A673 (cell line): ENCODE data around the gene STARD9. TPM values are rescaled to one million over a fixed set of nuclear protein-coding genes. Genes with fewer than 3 reads are reported as not detected.

Experiments
- BruUV-seq: library from RNA; stranded (reverse); fragments of 400-500 nt; replicated peaks from 2 replicates; lab custom pipeline; 2021; lab: Mats Ljungman, UMichigan
- CTCF ChIA-PET: fragments of 300-600 bp; sonication (Branson Sonifier 250); formaldehyde crosslinking; loops from one replicate; lab custom pipeline; 2022; ENCODE audit warnings: antibody characterized with exemption; lab: Charles Lee
- POLR2A ChIA-PET: fragments of 300-600 bp; sonication (Branson Sonifier 250); formaldehyde crosslinking; loops from one replicate; lab custom pipeline; 2022; ENCODE audit warnings: antibody characterized with exemption; ENCODE audit not compliant: low non-redundant PET; lab: Charles Lee
- DNase-seq: peaks from one replicate; pipeline ENCODE4 v3.0.0-alpha.2; 2015; ENCODE audit warnings: low spot score
- H3K27ac ChIP-seq: fragments of 200-600 bp; sonication (generic); 2 replicates; pipeline ENCODE4 v1.5.1; 2016; ENCODE audit warnings: mixed run types, low read depth, mild to moderate bottlenecking, mixed read lengths, antibody characterized with exemption, low read length; ENCODE audit not compliant: poor library complexity, severe bottlenecking
- H3K27me3 ChIP-seq: fragments of 200-600 bp; sonication (generic); replicated peaks from 2 replicates; pipeline ENCODE4 v1.6.1; 2017; ENCODE audit warnings: mixed run types, low read depth, mild to moderate bottlenecking, mixed read lengths, antibody characterized with exemption, low read length; ENCODE audit not compliant: insufficient read depth, poor library complexity
- H3K36me3 ChIP-seq: fragments of 200-600 bp; sonication (generic); 2 replicates; pipeline ENCODE4 v1.6.1; 2016; ENCODE audit warnings: mixed run types, mild to moderate bottlenecking, mixed read lengths, antibody characterized with exemption, low read length; ENCODE audit not compliant: insufficient read depth, poor library complexity, severe bottlenecking
- H3K4me1 ChIP-seq: fragments of 200-600 bp; sonication (generic); 2 replicates; pipeline ENCODE4 v1.6.1; 2017; ENCODE audit warnings: mixed run types, mild to moderate bottlenecking, mixed read lengths, antibody characterized with exemption, low read length; ENCODE audit not compliant: insufficient read depth, poor library complexity, severe bottlenecking
- H3K4me3 ChIP-seq: fragments of 200-600 bp; sonication (generic); 2 replicates; pipeline ENCODE4 v1.5.1; 2016; ENCODE audit warnings: low read depth, mixed run types, mild to moderate bottlenecking, mixed read lengths, low read length; ENCODE audit not compliant: poor library complexity, severe bottlenecking
- H3K9me3 ChIP-seq: fragments of 200-600 bp; sonication (generic); 2 replicates; pipeline ENCODE4 v1.6.1; 2016; ENCODE audit warnings: mixed run types, low read depth, mild to moderate bottlenecking, mixed read lengths, antibody characterized with exemption, low read length; ENCODE audit not compliant: poor library complexity, severe bottlenecking
- EZH2 ChIP-seq: fragments of 200-600 bp; sonication (generic); IDR thresholded peaks from 2 replicates; pipeline ENCODE4 v1.6.1; 2017; ENCODE audit warnings: borderline replicate concordance, low read depth, mild to moderate bottlenecking, mixed read lengths, antibody characterized with exemption, low read length; ENCODE audit not compliant: poor library complexity, severe bottlenecking
- intact Hi-C: fragments of 100-400 bp; cut with micrococcal nuclease; formaldehyde crosslinking; loops from one replicate; pipeline ENCODE4 v1.10.0; 2022; ENCODE audit not compliant: unreplicated experiment
- total RNA-seq: library from RNA; stranded (reverse); gene quantifications from 2 replicates; pipeline ENCODE4 v1.2.3, GENCODE V29; 2021
- TF ChIP-seq, protein P1 (sequence below): fragments of 300-800, 200-600 bp; sonication (generic); conservative IDR thresholded peaks from 2 replicates; pipeline ENCODE4 v1.5.1; 2017; ENCODE audit warnings: low read depth, mild to moderate bottlenecking, antibody characterized with exemption, low read length, moderate library complexity, mixed read lengths

STARD9 gene
- total RNA-seq, 1 experiment from 2014 or later = 12.0 TPM

DNA sequence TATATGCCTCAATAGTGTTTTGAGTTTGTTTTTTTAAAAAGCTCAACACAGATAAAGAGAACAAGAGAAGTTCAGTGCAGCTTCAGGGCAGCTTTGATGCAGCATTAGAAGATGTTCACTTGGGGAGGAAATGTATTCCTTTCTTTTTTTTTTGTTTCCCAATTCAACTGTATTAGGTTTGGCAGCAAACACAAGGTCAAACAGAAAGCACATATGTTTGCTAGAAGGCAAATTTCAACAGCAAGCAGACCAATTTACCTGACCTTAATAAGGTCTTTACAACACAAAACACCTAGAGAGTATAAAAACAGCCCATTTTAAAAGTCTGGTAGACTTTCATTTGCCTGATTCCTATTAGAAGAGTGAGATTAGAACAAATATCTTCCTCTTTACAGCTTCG is 168.8 kb downstream of the STARD9 start:
- Histone ChIP-seq H3K27ac (no peak overlapping the region), H3K4me3 (no peak overlapping the region), H3K27me3 (no peaks in the 10 kb centered on the region), H3K4me1 (no peaks in the 10 kb centered on the region), H3K9me3 (no peaks in the 10 kb centered on the region), H3K36me3 (peaks cover 6% of the 10 kb centered on the region)
- POLR2A ChIA-PET = no interaction called here
- TF ChIP-seq EZH2 = no peak
- TF ChIP-seq, protein P1, sequence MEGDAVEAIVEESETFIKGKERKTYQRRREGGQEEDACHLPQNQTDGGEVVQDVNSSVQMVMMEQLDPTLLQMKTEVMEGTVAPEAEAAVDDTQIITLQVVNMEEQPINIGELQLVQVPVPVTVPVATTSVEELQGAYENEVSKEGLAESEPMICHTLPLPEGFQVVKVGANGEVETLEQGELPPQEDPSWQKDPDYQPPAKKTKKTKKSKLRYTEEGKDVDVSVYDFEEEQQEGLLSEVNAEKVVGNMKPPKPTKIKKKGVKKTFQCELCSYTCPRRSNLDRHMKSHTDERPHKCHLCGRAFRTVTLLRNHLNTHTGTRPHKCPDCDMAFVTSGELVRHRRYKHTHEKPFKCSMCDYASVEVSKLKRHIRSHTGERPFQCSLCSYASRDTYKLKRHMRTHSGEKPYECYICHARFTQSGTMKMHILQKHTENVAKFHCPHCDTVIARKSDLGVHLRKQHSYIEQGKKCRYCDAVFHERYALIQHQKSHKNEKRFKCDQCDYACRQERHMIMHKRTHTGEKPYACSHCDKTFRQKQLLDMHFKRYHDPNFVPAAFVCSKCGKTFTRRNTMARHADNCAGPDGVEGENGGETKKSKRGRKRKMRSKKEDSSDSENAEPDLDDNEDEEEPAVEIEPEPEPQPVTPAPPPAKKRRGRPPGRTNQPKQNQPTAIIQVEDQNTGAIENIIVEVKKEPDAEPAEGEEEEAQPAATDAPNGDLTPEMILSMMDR = no peak
- CTCF ChIA-PET = no interaction called here
- no peak for DNase-seq
- BruUV-seq = no TSS peak
- intact Hi-C loops = no loop called here

DNA sequence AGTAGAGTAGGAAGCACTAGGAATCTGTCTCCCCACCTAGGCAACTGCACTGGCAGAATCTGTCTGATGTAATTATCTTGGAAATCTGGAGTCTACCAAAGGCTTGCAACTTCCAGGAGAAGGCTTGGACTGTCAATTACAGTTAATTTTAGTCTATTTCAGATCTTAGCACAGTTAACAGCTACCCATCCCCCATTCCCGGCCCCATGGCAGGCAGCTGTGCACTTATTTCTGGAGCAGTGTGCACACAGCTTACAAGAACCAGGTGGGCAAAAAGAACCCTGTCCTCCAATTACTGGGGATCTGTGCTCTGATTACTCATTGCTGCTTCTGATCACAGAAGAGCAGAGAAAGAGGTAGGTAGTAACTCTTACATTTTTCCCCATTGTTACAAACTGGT is 173.9 kb downstream of the STARD9 start:
- Histone ChIP-seq H3K27me3 (no peaks in the 10 kb centered on the region), H3K27ac (no peak overlapping the region), H3K4me3 (no peak overlapping the region), H3K36me3 (peaks cover 9% of the 10 kb centered on the region), H3K4me1 (no peaks in the 10 kb centered on the region), H3K9me3 (no peaks in the 10 kb centered on the region)
- intact Hi-C loops = no loop called here
- TF ChIP-seq, protein P1 = no peak
- no peak for TF ChIP-seq EZH2
- no TSS peak for BruUV-seq
- ChIA-PET CTCF (no interaction called here), POLR2A (no interaction called here)
- DNase-seq = no peak

DNA sequence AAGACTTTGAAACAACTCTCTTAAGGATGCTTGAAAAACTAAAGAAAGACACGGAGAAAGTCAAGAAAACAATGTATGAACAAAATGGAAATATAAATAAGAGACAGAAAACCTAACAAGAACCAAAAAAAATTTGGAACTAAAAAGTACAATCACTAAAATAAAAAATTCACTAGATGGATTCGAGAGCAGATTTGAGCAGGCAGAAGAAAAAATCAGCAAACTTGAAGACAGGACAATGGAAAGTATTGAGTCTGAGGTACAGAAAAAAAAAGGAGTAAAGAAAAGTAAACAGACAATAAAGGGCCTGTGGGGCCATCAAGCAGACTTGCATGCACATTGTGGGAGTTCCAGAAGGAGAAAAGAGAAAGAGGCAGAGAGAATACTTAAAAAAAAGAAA is 174.9 kb downstream of the STARD9 start:
- ChIA-PET CTCF (no interaction called here), POLR2A (interaction anchor here (0.6 kb wide), 1 partner anchor 214 kb away, joined by 4 read pairs; no protein-coding TSS in a partner anchor)
- no TSS peak for BruUV-seq
- DNase-seq = no peak
- intact Hi-C loops = no loop called here
- TF ChIP-seq EZH2 = no peak
- TF ChIP-seq, protein P1 = no peak
- Histone ChIP-seq H3K9me3 (no peaks in the 10 kb centered on the region), H3K27me3 (no peaks in the 10 kb centered on the region), H3K4me3 (no peak overlapping the region), H3K4me1 (no peaks in the 10 kb centered on the region), H3K36me3 (peaks cover 9% of the 10 kb centered on the region), H3K27ac (no peak overlapping the region)
